PC-3 (cell line): ENCODE results near the gene ENAH. TPM values are rescaled to one million over a fixed set of nuclear protein-coding genes. Genes with fewer than 3 reads are reported as not detected.

ENCODE experiments used
- ATAC-seq: fragments of 200-7000 bp; cut with Tn5 transposase; 2 replicates; pipeline ENCODE4 v1.9.1; 2020; ENCODE audit warnings: mild to moderate bottlenecking, moderate library complexity
- BruUV-seq: library from RNA; stranded (reverse); fragments of 400-500 nt; replicated peaks from 2 replicates; lab custom pipeline; 2021; lab: Mats Ljungman, UMichigan
- CTCF ChIA-PET: fragments of 300-600 bp; sonication (Branson Sonifier 250); formaldehyde crosslinking; loops from one replicate; lab custom pipeline; 2022; ENCODE audit warnings: antibody characterized with exemption; lab: Charles Lee
- POLR2A ChIA-PET: fragments of 300-600 bp; sonication (Branson Sonifier 250); formaldehyde crosslinking; loops from one replicate; lab custom pipeline; 2022; ENCODE audit warnings: antibody characterized with exemption; ENCODE audit not compliant: unreplicated experiment; lab: Charles Lee
- DNase-seq: peaks from one replicate; pipeline ENCODE4 v3.0.0-alpha.2; 2015
- H2AFZ ChIP-seq: fragments of 300-600 bp; sonication (generic); 2 replicates; pipeline ENCODE4 v1.6.0; 2016; ENCODE audit warnings: antibody characterized with exemption, low read length
- H3F3A ChIP-seq: fragments of 300-600 bp; sonication (generic); one replicate; pipeline ENCODE4 v1.6.0; 2017; ENCODE audit warnings: antibody characterized with exemption, low read length, control low read depth, mild to moderate bottlenecking; ENCODE audit not compliant: unreplicated experiment
- H3K27ac ChIP-seq: fragments of 300-600 bp; sonication (generic); 2 replicates; pipeline ENCODE4 v1.5.1; 2016; ENCODE audit warnings: mild to moderate bottlenecking, low read length
- H3K27me3 ChIP-seq: fragments of 300-600 bp; sonication (generic); 2 replicates; pipeline ENCODE4 v1.6.1; 2016; ENCODE audit warnings: low read length, mixed read lengths
- H3K36me3 ChIP-seq: fragments of 300-600 bp; sonication (generic); 2 replicates; pipeline ENCODE4 v1.6.1; 2016; ENCODE audit warnings: low read depth, mixed run types, low read length, mixed read lengths
- H3K4me1 ChIP-seq: fragments of 300-600 bp; sonication (generic); 2 replicates; pipeline ENCODE4 v1.5.1; 2016; ENCODE audit warnings: low read length; ENCODE audit not compliant: insufficient read depth
- H3K4me2 ChIP-seq: fragments of 300-600 bp; sonication (generic); 2 replicates; pipeline ENCODE4 v1.6.0; 2016; ENCODE audit warnings: low read length
- H3K4me3 ChIP-seq: fragments of 300-600 bp; sonication (generic); 2 replicates; pipeline ENCODE4 v1.5.1; 2016; ENCODE audit warnings: mild to moderate bottlenecking, low read length, mixed read lengths
- H3K79me2 ChIP-seq: fragments of 300-600 bp; sonication (generic); 2 replicates; pipeline ENCODE4 v1.6.1; 2017; ENCODE audit warnings: low read length, mixed read lengths
- H3K9ac ChIP-seq: fragments of 300-600 bp; sonication (generic); 2 replicates; pipeline ENCODE4 v1.6.0; 2016; ENCODE audit warnings: mild to moderate bottlenecking, low read length
- H3K9me2 ChIP-seq: fragments of 300-600 bp; sonication (generic); replicated peaks from 2 replicates; pipeline ENCODE4 v1.6.1; 2016; ENCODE audit warnings: mixed run types, low read length, mixed read lengths
- H3K9me3 ChIP-seq: fragments of 300-600 bp; sonication (generic); 2 replicates; pipeline ENCODE4 v1.6.1; 2016; ENCODE audit warnings: low read length, mixed read lengths
- H4K20me1 ChIP-seq: fragments of 300-600 bp; sonication (generic); 2 replicates; pipeline ENCODE4 v1.6.1; 2016; ENCODE audit warnings: low read length, mixed read lengths
- EZH2 ChIP-seq: fragments of 300-600 bp; sonication (generic); IDR thresholded peaks from one replicate; pipeline ENCODE4 v1.6.1; 2017; ENCODE audit warnings: antibody characterized with exemption, mild to moderate bottlenecking, low read length; ENCODE audit not compliant: unreplicated experiment
- EZH2phosphoT487 ChIP-seq: fragments of 300-600 bp; sonication (generic); IDR thresholded peaks from 2 replicates; pipeline ENCODE4 v1.6.1; 2018; ENCODE audit warnings: mild to moderate bottlenecking, antibody characterized with exemption, low read length, borderline replicate concordance
- intact Hi-C: fragments of 100-400 bp; cut with micrococcal nuclease; formaldehyde crosslinking; loops from 2 replicates; pipeline ENCODE4 v1.9.0; 2023
- total RNA-seq: library from RNA; depleted of rRNA; stranded (reverse); fragments of >200 nt; gene quantifications from 2 replicates; pipeline ENCODE4 v1.2.3, GENCODE V29; 2014
- TF ChIP-seq, protein P1 (sequence below): fragments of 300-600 bp; sonication (generic); conservative IDR thresholded peaks from 2 replicates; pipeline ENCODE4 v1.5.1; 2017; ENCODE audit warnings: antibody characterized with exemption, low read depth, mild to moderate bottlenecking, low read length

The ENAH gene
- total RNA-seq, 1 experiment from 2014 or later: 96.6 TPM

DNA sequence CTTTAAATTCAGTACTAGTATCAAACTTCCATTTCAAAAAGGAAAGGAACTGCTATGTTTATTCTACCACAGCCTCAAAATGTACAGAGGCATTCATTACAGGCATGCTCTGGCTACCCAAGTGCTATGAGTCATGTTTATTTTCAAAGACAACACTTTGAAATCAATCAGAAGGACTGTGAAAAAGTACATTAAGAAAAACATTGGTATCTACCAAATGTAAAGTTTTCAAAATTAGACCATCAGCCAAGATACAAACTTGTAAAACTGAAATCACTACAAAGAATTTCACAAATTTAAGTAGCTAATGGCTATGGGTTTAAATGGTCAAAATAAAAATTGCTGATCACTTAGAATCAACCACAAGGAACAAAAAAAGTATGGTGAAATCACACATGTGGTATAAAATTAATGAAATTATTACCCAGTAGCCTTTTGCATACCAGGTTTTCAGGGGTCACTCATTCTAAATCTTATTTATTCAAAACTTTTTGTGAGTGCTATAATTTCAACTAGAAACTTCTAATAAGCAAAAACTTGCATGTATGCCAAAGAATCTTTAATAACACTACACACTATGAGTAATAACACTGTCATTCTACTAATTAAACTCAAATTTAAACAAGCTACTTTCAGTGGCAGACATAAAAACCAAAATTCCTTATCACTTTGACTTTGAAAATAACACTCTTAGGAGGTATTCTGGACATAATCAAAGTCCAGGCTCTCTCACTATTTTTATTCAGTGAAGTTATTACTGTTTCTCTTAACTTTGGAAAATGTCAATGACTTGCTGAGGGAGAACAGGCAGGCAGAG lies 49.2 kb downstream of the ENAH start:
- peak overlapping the region; percentile 23 for H3K27ac ChIP-seq
- no peaks in the 10 kb centered on the region for H3K9me3 ChIP-seq
- H4K20me1 ChIP-seq: 0 out of 2 replicates have a peak, but pooled peaks cover 4% of the 10 kb centered on the region
- 0 out of 2 replicates have a peak, but pooled peaks cover 3% of the 10 kb centered on the region for H3K36me3 ChIP-seq
- H3K79me2 ChIP-seq: peaks cover 98% of the 10 kb centered on the region
- H3K4me3 ChIP-seq: no peak overlapping the region
- H2AFZ ChIP-seq: no peak overlapping the region
- no TSS peak for BruUV-seq
- H3K4me2 ChIP-seq: peak overlapping the region; percentile 45
- TF ChIP-seq EZH2phosphoT487 (no peak), EZH2 (no peak)
- TF ChIP-seq, protein P1, sequence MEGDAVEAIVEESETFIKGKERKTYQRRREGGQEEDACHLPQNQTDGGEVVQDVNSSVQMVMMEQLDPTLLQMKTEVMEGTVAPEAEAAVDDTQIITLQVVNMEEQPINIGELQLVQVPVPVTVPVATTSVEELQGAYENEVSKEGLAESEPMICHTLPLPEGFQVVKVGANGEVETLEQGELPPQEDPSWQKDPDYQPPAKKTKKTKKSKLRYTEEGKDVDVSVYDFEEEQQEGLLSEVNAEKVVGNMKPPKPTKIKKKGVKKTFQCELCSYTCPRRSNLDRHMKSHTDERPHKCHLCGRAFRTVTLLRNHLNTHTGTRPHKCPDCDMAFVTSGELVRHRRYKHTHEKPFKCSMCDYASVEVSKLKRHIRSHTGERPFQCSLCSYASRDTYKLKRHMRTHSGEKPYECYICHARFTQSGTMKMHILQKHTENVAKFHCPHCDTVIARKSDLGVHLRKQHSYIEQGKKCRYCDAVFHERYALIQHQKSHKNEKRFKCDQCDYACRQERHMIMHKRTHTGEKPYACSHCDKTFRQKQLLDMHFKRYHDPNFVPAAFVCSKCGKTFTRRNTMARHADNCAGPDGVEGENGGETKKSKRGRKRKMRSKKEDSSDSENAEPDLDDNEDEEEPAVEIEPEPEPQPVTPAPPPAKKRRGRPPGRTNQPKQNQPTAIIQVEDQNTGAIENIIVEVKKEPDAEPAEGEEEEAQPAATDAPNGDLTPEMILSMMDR: no peak
- H3F3A ChIP-seq: peaks cover 4% of the 10 kb centered on the region
- no peaks in the 10 kb centered on the region for H3K27me3 ChIP-seq
- peak; percentile 91 for ATAC-seq
- CTCF ChIA-PET: interaction anchor here (1.0 to 1.2 kb wide), 2 partner anchors 129 to 169 kb away, joined by 3 read pairs; no protein-coding TSS in a partner anchor
- peak; percentile 71 for DNase-seq
- no peaks in the 10 kb centered on the region for H3K9me2 ChIP-seq
- intact Hi-C loops: loop anchor here (1.0 kb wide), 1 partner anchor 48 kb away; no protein-coding TSS in a partner anchor
- POLR2A ChIA-PET: interaction anchor here (0.6 to 0.7 kb wide), 3 partner anchors 52 to 174 kb away, joined by 3 to 6 read pairs (median 4); no protein-coding TSS in a partner anchor
- no peak overlapping the region for H3K9ac ChIP-seq
- H3K4me1 ChIP-seq: peaks cover 22% of the 10 kb centered on the region

DNA sequence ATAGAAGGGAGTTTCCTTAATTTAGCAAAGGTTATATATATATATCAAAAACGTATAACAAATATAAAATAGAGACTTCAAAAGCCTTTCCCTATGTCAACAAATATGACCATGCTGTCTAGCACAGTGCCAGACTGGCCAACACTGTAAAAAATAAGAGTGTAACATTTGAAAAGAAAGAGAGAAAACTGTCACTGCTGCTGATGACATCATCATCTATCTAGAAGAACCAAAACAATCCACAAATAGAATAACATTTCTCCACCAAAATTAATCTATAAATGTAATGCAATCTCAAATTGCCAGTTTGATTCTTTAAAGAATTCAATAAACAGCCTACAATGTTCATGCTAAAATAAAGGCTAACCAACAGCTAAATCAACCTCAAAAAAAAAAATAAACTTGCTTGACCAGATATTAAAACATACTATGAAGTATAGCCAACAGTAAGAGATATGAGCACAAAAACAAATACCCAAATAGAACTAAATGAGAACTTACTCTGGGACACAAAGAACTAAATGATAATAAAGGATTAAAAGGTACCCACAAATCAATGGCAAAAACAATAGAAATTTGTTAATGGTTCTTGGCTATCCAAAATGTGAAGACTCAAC lies 50.2 kb downstream of the ENAH start:
- Histone ChIP-seq H3K4me3 (no peak overlapping the region), H3K4me1 (peaks cover 24% of the 10 kb centered on the region), H3K36me3 (0 out of 2 replicates have a peak, but pooled peaks cover 3% of the 10 kb centered on the region), H3F3A (peaks cover 4% of the 10 kb centered on the region), H3K79me2 (peaks cover 97% of the 10 kb centered on the region), H3K27ac (no peak overlapping the region), H3K4me2 (peak overlapping the region; percentile 45; the same call in 1 of the 2 replicates), H3K9me3 (no peaks in the 10 kb centered on the region), H3K27me3 (no peaks in the 10 kb centered on the region), H2AFZ (no peak overlapping the region), H3K9ac (no peak overlapping the region), H3K9me2 (no peaks in the 10 kb centered on the region), H4K20me1 (0 out of 2 replicates have a peak, but pooled peaks cover 4% of the 10 kb centered on the region)
- BruUV-seq: no TSS peak
- ChIA-PET POLR2A (no interaction called here), CTCF (interaction anchor here (1.2 kb wide), 1 partner anchor 128 kb away, joined by 3 read pairs; no protein-coding TSS in a partner anchor)
- no peak for ATAC-seq
- DNase-seq: no peak
- TF ChIP-seq, protein P1: no peak
- no peak for TF ChIP-seq EZH2phosphoT487
- TF ChIP-seq EZH2: no peak
- intact Hi-C loops: loop anchor here (1.0 kb wide), 1 partner anchor 49 kb away; no protein-coding TSS in a partner anchor
